ENCODE measurements around the gene ELAC2.
"Not testable (repeated sequence)": the region's sequence is repeated elsewhere in the genome, so short reads cannot be mapped to it uniquely, and the experiment has no call there.

ELAC2 gene

GRCh38 chr17:12990041-12990808, 27.6 kb downstream of the ELAC2 start:
- DNase-seq (ENCODE audit: low spot score in 2 of 2), result no peak
- H3K9me3 Mint-ChIP-seq, result no peaks in the 10 kb centered on the region
- ATAC-seq (ENCODE audit: low read depth), result no peak
- peaks cover 22% of the 10 kb centered on the region for H3K36me3 Mint-ChIP-seq
- peak overlapping the region; percentile 64 for H3K27ac Mint-ChIP-seq
- H3K4me3 Mint-ChIP-seq, result no peak overlapping the region
- H3K4me1 Mint-ChIP-seq, result peaks cover 7% of the 10 kb centered on the region
- H3K27me3 Mint-ChIP-seq, result no peaks in the 10 kb centered on the region

GRCh38 chr17:12987120-12987519, 30.7 kb downstream of the ELAC2 start:
- DNase-seq (ENCODE audit: low spot score in 2 of 2) (no peak), ATAC-seq (ENCODE audit: low read depth) (no peak)
- Mint-ChIP-seq H3K36me3 (peaks cover 8% of the 10 kb centered on the region), H3K4me1 (peaks cover 11% of the 10 kb centered on the region), H3K27me3 (no peaks in the 10 kb centered on the region), H3K27ac (no peak overlapping the region), H3K4me3 (no peak overlapping the region), H3K9me3 (no peaks in the 10 kb centered on the region)

- Mint-ChIP-seq H3K27me3 (no peaks in the 10 kb centered on the region), H3K9me3 (no peaks in the 10 kb centered on the region), H3K4me3 (no peak overlapping the region), H3K4me1 (peaks cover 11% of the 10 kb centered on the region), H3K36me3 (no peaks in the 10 kb centered on the region), H3K27ac (no peak overlapping the region)
- ATAC-seq (ENCODE audit: low read depth) (no peak), DNase-seq (ENCODE audit: low spot score in 2 of 2) (no peak)
Observed at GRCh38 chr17:12985431-12986293, 32.2 kb downstream of the ELAC2 start.

- Mint-ChIP-seq H3K36me3 (no peaks in the 10 kb centered on the region), H3K4me3 (no peak overlapping the region), H3K27me3 (no peaks in the 10 kb centered on the region), H3K9me3 (no peaks in the 10 kb centered on the region), H3K27ac (no peak overlapping the region), H3K4me1 (peaks cover 11% of the 10 kb centered on the region)
- DNase-seq (ENCODE audit: low spot score in 2 of 2) (no peak), ATAC-seq (ENCODE audit: low read depth) (no peak)
Observed at GRCh38 chr17:12983991-12984884, 33.6 kb downstream of the ELAC2 start.

- peak; percentile 80 for ATAC-seq (ENCODE audit: low read depth)
Observed at GRCh38 chr17:12982224-12982623, 35.6 kb downstream of the ELAC2 start.

GRCh38 chr17:12979826-12980500, 37.9 kb downstream of the ELAC2 start:
- DNase-seq (ENCODE audit: low spot score in 2 of 2) (no peak), ATAC-seq (ENCODE audit: low read depth) (no peak)
- no peak overlapping the region for H3K27ac Mint-ChIP-seq
- no peaks in the 10 kb centered on the region for H3K9me3 Mint-ChIP-seq
- H3K4me1 Mint-ChIP-seq, result peaks cover 4% of the 10 kb centered on the region
- H3K36me3 Mint-ChIP-seq, result no peaks in the 10 kb centered on the region
- H3K4me3 Mint-ChIP-seq, result no peak overlapping the region
- peaks cover 2% of the 10 kb centered on the region for H3K27me3 Mint-ChIP-seq

More at GRCh38 chr17:12982224-12982623, 35.6 kb downstream of the ELAC2 start:
- no peak for DNase-seq (ENCODE audit: low spot score in 2 of 2)
- H3K36me3 Mint-ChIP-seq, result no peaks in the 10 kb centered on the region
- peak overlapping the region; percentile 61 for H3K27ac Mint-ChIP-seq
- H3K27me3 Mint-ChIP-seq, result peaks cover 2% of the 10 kb centered on the region
- H3K9me3 Mint-ChIP-seq, result no peaks in the 10 kb centered on the region
- H3K4me1 Mint-ChIP-seq, result peaks cover 4% of the 10 kb centered on the region
- H3K4me3 Mint-ChIP-seq, result no peak overlapping the region

- H3K36me3 Mint-ChIP-seq, result no peaks in the 10 kb centered on the region
- H3K4me3 Mint-ChIP-seq, result no peak overlapping the region
- peaks cover 4% of the 10 kb centered on the region for H3K27me3 Mint-ChIP-seq
- no peak for DNase-seq (ENCODE audit: low spot score in 2 of 2)
- ATAC-seq (ENCODE audit: low read depth), result no peak
- no peak overlapping the region for H3K27ac Mint-ChIP-seq
- peaks cover 4% of the 10 kb centered on the region for H3K4me1 Mint-ChIP-seq
- H3K9me3 Mint-ChIP-seq, result no peaks in the 10 kb centered on the region
Observed at GRCh38 chr17:12979246-12979645, 38.6 kb downstream of the ELAC2 start.

GRCh38 chr17:12978787-12979186, 39.0 kb downstream of the ELAC2 start:
- H3K27me3 Mint-ChIP-seq; H3K4me1 Mint-ChIP-seq; H3K36me3 Mint-ChIP-seq; H3K4me3 Mint-ChIP-seq; ATAC-seq (ENCODE audit: low read depth); H3K9me3 Mint-ChIP-seq; H3K27ac Mint-ChIP-seq; DNase-seq (ENCODE audit: low spot score in 2 of 2): not testable (repeated sequence)

- peaks cover 4% of the 10 kb centered on the region for H3K27me3 Mint-ChIP-seq
- H3K4me1 Mint-ChIP-seq, result peaks cover under 1% of the 10 kb centered on the region
- H3K27ac Mint-ChIP-seq, result no peak overlapping the region
- no peaks in the 10 kb centered on the region for H3K9me3 Mint-ChIP-seq
- no peak for DNase-seq (ENCODE audit: low spot score in 2 of 2)
- no peaks in the 10 kb centered on the region for H3K36me3 Mint-ChIP-seq
- no peak overlapping the region for H3K4me3 Mint-ChIP-seq
- ATAC-seq (ENCODE audit: low read depth), result no peak
Observed at GRCh38 chr17:12977008-12977751, 40.6 kb downstream of the ELAC2 start.

- peaks cover 8% of the 10 kb centered on the region for H3K27me3 Mint-ChIP-seq
- H3K4me3 Mint-ChIP-seq, result no peak overlapping the region
- no peak for ATAC-seq (ENCODE audit: low read depth)
- no peaks in the 10 kb centered on the region for H3K4me1 Mint-ChIP-seq
- no peaks in the 10 kb centered on the region for H3K36me3 Mint-ChIP-seq
- no peaks in the 10 kb centered on the region for H3K9me3 Mint-ChIP-seq
- DNase-seq (ENCODE audit: low spot score in 2 of 2), result no peak
- no peak overlapping the region for H3K27ac Mint-ChIP-seq
Observed at GRCh38 chr17:12974005-12974531, 43.8 kb downstream of the ELAC2 start.

GRCh38 chr17:12973496-12974004, 44.3 kb downstream of the ELAC2 start:
- DNase-seq (ENCODE audit: low spot score in 2 of 2) (no peak), ATAC-seq (ENCODE audit: low read depth) (no peak)
- Mint-ChIP-seq H3K27ac (no peak overlapping the region), H3K4me1 (no peaks in the 10 kb centered on the region), H3K4me3 (no peak overlapping the region), H3K27me3 (peaks cover 8% of the 10 kb centered on the region), H3K9me3 (no peaks in the 10 kb centered on the region), H3K36me3 (no peaks in the 10 kb centered on the region)

- Mint-ChIP-seq H3K27ac (no peak overlapping the region), H3K27me3 (peaks cover 4% of the 10 kb centered on the region), H3K4me3 (no peak overlapping the region), H3K36me3 (no peaks in the 10 kb centered on the region), H3K9me3 (no peaks in the 10 kb centered on the region), H3K4me1 (no peaks in the 10 kb centered on the region)
- ATAC-seq (ENCODE audit: low read depth), result no peak
- no peak for DNase-seq (ENCODE audit: low spot score in 2 of 2)
Observed at GRCh38 chr17:12967962-12968361, 49.9 kb downstream of the ELAC2 start.
